A549 (cell line): Measurements from ENCODE around the gene FZD10. TPM values are rescaled to one million over a fixed set of nuclear protein-coding genes. Genes with fewer than 3 reads are reported as not detected.

Experiments
- ATAC-seq, 2 experiments: fragments of 200-7000 bp in 1 of 2; fragments of >200 bp in 1 of 2; cut with Nextera tagmentation in 1 of 2; cut with Tn5 transposase in 1 of 2; 3 replicates each; pipeline versions ENCODE4 v1.8.0 to v1.9.1; 2018 to 2020; ENCODE audit warnings: mild to moderate bottlenecking in 1 of 2, moderate library complexity in 1 of 2
- CTCF ChIA-PET: fragments of 300-600 bp; sonication (Branson Sonifier 250); formaldehyde crosslinking; extraction: SDS; loops from one replicate; lab custom pipeline; 2021; ENCODE audit warnings: antibody characterized with exemption, inconsistent platforms; lab: Yijun Ruan, JAX
- POLR2A ChIA-PET: fragments of 350-600 bp; formaldehyde crosslinking; extraction: SDS; loops from one replicate; lab custom pipeline; 2021; ENCODE audit warnings: antibody characterized with exemption, inconsistent platforms; lab: Yijun Ruan, JAX
- DNase-seq, 2 experiments: peaks; one replicate each; pipeline versions ENCODE4 v3.0.0 to v3.0.0-alpha.2; 2011 to 2016; ENCODE audit warnings: low read depth in 1 of 2, low spot score in 1 of 2
- FAIRE-seq: peaks from 2 replicates; lab custom pipeline; 2011; peaks lifted over from hg19 to GRCh38; lab: Jason Lieb, UNC
- H3K27ac ChIP-seq, 2 experiments: fragments of >200 bp; sonication (Bioruptor Twin); formaldehyde crosslinking; 3 replicates each; pipeline ENCODE4 v1.5.1; 2016 to 2017
- H3K4me1 ChIP-seq: fragments of >200 bp; sonication (Bioruptor Twin); formaldehyde crosslinking; 3 replicates; pipeline ENCODE4 v1.6.1; 2016
- H3K4me2 ChIP-seq: fragments of >200 bp; sonication (Bioruptor Twin); formaldehyde crosslinking; 3 replicates; pipeline ENCODE4 v1.6.1; 2016
- H3K4me3 ChIP-seq: fragments of >200 bp; sonication (Bioruptor Twin); formaldehyde crosslinking; 3 replicates; pipeline ENCODE4 v1.5.1; 2016
- H3K9me3 ChIP-seq: fragments of >200 bp; sonication (Bioruptor Twin); formaldehyde crosslinking; 3 replicates; pipeline ENCODE4 v1.6.1; 2016
- CBX8 ChIP-seq: fragments of 200-600 bp; sonication (generic); IDR thresholded peaks from 2 replicates; pipeline ENCODE4 v1.6.1; 2016
- CEBPB ChIP-seq, 2 experiments: fragments of >200 bp in 1 of 2; sonication (Bioruptor Twin) in 1 of 2; formaldehyde crosslinking in 1 of 2; IDR thresholded peaks; 2 replicates each; pipeline ENCODE4 v1.6.1; 2012 to 2016
- CHD2 ChIP-seq: fragments of 150-350 bp; IDR thresholded peaks from 2 replicates; pipeline ENCODE4 v1.6.1; 2014; ENCODE audit warnings: low read length; ENCODE audit not compliant: partially characterized antibody
- CHD4 ChIP-seq: fragments of 200-600 bp; sonication (generic); IDR thresholded peaks from 2 replicates; pipeline ENCODE4 v1.6.1; 2016; ENCODE audit warnings: antibody characterized with exemption, mild to moderate bottlenecking, borderline replicate concordance
- EHF ChIP-seq: fragments of 250-450 bp; sonication (Bioruptor Pico); IDR thresholded peaks from 2 replicates; pipeline ENCODE4 v1.5.0; 2020; ENCODE audit warnings: mild to moderate bottlenecking
- ESRRA ChIP-seq: fragments of 150-350 bp; IDR thresholded peaks from 2 replicates; pipeline ENCODE4 v1.6.1; 2014; ENCODE audit warnings: mild to moderate bottlenecking, low read length, borderline replicate concordance
- FOSL2 ChIP-seq, 2 experiments: fragments of 450-650 bp in 1 of 2; fragments of >200 bp in 1 of 2; sonication (Bioruptor Twin) in 1 of 2; formaldehyde crosslinking; IDR thresholded peaks; 2 replicates each; pipeline versions ENCODE4 v1.5.0 to v1.6.1; 2016 to 2020; ENCODE audit warnings: mild to moderate bottlenecking in 1 of 2, moderate library complexity in 1 of 2
- FOXS1 ChIP-seq: fragments of 250-450 bp; sonication (Bioruptor Pico); IDR thresholded peaks from 2 replicates; pipeline ENCODE4 v1.5.0; 2020; ENCODE audit warnings: mild to moderate bottlenecking, moderate library complexity
- HDAC2 ChIP-seq: fragments of 200-600 bp; sonication (generic); IDR thresholded peaks from 2 replicates; pipeline ENCODE4 v1.6.1; 2016
- HEYL ChIP-seq: fragments of 250-450 bp; sonication (Bioruptor Pico); IDR thresholded peaks from 2 replicates; pipeline ENCODE4 v1.8.0; 2021; ENCODE audit warnings: mild to moderate bottlenecking, moderate library complexity
- HOXB13 ChIP-seq: fragments of 250-450 bp; sonication (Bioruptor Pico); IDR thresholded peaks from 2 replicates; pipeline ENCODE4 v1.5.0; 2020; ENCODE audit warnings: low read depth, mild to moderate bottlenecking, moderate library complexity
- HOXB5 ChIP-seq: fragments of 250-450 bp; sonication (Bioruptor Pico); IDR thresholded peaks from 2 replicates; pipeline ENCODE4 v1.5.0; 2020; ENCODE audit warnings: mild to moderate bottlenecking, moderate library complexity
- KDM1A ChIP-seq: fragments of 200-600 bp; sonication (generic); IDR thresholded peaks from 2 replicates; pipeline ENCODE4 v1.6.1; 2016; ENCODE audit warnings: low read depth, mild to moderate bottlenecking
- KDM5A ChIP-seq: fragments of 200-600 bp; sonication (generic); IDR thresholded peaks from 2 replicates; pipeline ENCODE4 v1.6.1; 2016; ENCODE audit warnings: antibody characterized with exemption, mild to moderate bottlenecking
- MAFK ChIP-seq: fragments of 450-650 bp; IDR thresholded peaks from 2 replicates; pipeline ENCODE4 v1.6.1; 2014; ENCODE audit not compliant: partially characterized antibody
- MAZ ChIP-seq: fragments of 150-350 bp; IDR thresholded peaks from 2 replicates; pipeline ENCODE4 v1.6.1; 2014; ENCODE audit warnings: antibody characterized with exemption, low read depth, low read length, borderline replicate concordance
- NR3C1 ChIP-seq: fragments of >200 bp; sonication (Bioruptor Twin); formaldehyde crosslinking; IDR thresholded peaks from 3 replicates; pipeline ENCODE4 v1.6.1; 2017
- POLR2AphosphoS2 ChIP-seq: conservative IDR thresholded peaks from 2 replicates; pipeline ENCODE4 v1.6.1; 2012; ENCODE audit warnings: low read length, improper control_type of control experiment, inconsistent platforms
- SMC3 ChIP-seq: fragments of >200 bp; sonication (Bioruptor Twin); formaldehyde crosslinking; IDR thresholded peaks from 3 replicates; pipeline ENCODE4 v1.6.1; 2018; ENCODE audit warnings: inconsistent platforms
- SREBF2 ChIP-seq: fragments of 450-650 bp; IDR thresholded peaks from 2 replicates; pipeline ENCODE4 v1.6.1; 2014; ENCODE audit warnings: mild to moderate bottlenecking, moderate library complexity
- TFCP2L1 ChIP-seq: fragments of 250-450 bp; sonication (Bioruptor Pico); IDR thresholded peaks from 2 replicates; pipeline ENCODE4 v1.5.0; 2021; ENCODE audit warnings: mild to moderate bottlenecking
- ZC3H11A ChIP-seq: fragments of 450-650 bp; IDR thresholded peaks from 2 replicates; pipeline ENCODE4 v1.6.1; 2014; ENCODE audit warnings: antibody characterized with exemption, mild to moderate bottlenecking
- ZFP36 ChIP-seq: fragments of 450-650 bp; IDR thresholded peaks from 2 replicates; pipeline ENCODE4 v1.6.1; 2014; ENCODE audit warnings: borderline replicate concordance; ENCODE audit not compliant: partially characterized antibody
- WGBS: methylation state at CpG from one replicate; pipeline ENCODE4 v1.1.6; 2017; ENCODE audit errors: missing lambda C conversion rate; 5-methylcytosine and 5-hydroxymethylcytosine counted together
- polyA plus RNA-seq, 4 experiments: library from polyadenylated mRNA; depleted of rRNA in 3 of 4; stranded (reverse); fragments of >200 nt; fragmentation: RNase III in 1 of 4; extraction: RNeasy Plus Mini Kit Qiagen cat#74134 plus additional on column Dnase treatment in 1 of 4; gene quantifications; 2 replicates in 3 of 4; 3 replicates in 1 of 4; pipeline ENCODE4 v1.2.3, GENCODE V29; 2011 to 2017
- TF ChIP-seq, protein P1 (sequence below): fragments of 250-450 bp; sonication (Bioruptor Pico); IDR thresholded peaks from 2 replicates; pipeline ENCODE4 v1.5.0; 2020; ENCODE audit warnings: low read depth, mild to moderate bottlenecking, moderate library complexity
- TF ChIP-seq, protein P2 (sequence below): IDR thresholded peaks from 2 replicates; pipeline ENCODE4 v1.6.1; 2012

FZD10 gene
- polyA plus RNA-seq, 2 of the 4 experiments (the other 2 are of a cell fraction) = not detected

DNA sequence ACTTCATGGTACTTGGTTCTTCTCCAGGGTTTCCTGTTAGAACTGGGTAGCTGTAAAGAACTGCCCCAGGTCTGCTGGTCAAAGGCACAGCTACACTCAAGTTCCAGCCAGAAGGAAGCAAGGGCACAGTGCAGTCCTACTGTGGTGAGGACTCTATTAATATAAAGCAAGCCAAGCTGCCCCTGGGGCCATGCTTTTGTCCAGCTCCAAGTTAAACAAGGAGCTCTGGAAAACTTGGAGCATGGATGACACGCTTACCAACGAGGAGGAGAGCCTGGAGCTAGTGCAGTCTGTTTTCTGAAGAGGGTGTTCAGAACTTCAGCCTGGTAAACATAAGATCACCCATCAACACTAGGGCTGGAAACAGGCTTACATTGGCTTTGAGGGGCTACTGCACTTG lies 4.0 kb downstream of the FZD10 start:
- no peak for FAIRE-seq

DNA sequence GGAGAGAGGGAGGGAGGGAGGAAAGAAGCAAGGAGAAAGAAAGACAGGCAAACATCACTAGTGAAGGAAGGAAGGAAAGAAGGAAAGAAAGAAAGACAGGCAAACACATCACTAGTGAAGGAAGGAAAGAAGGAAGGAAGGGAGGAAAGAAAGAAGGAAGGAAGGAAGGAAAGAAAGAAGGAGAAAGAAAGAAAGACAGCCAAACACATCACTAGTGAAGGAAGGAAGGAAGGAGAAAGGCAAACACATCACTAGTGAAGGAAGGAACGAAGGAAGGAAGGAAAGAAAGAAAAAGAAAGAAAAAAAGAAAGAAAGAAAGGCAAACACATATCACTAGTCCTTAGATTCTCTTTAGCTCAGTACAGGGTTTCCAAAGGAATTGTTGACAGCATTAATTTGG lies 5.3 kb downstream of the FZD10 start:
- no peaks in the 10 kb centered on the region for H3K9me3 ChIP-seq
- ATAC-seq (no peak), DNase-seq (no peak), FAIRE-seq (no peak)
- no peak overlapping the region for H3K4me2 ChIP-seq
- no peak overlapping the region for H3K27ac ChIP-seq
- WGBS = 0% methylated on average over 1 of the region's 1 CpG
- POLR2A ChIA-PET = no interaction called here
- H3K4me1 ChIP-seq = no peaks in the 10 kb centered on the region
- H3K4me3 ChIP-seq = no peak overlapping the region
- CTCF ChIA-PET = no interaction called here
- no peak for TF ChIP-seq EHF
- TF ChIP-seq CEBPB (IDR thresholded peaks at IDR 0.05) = no peak
- no peak for TF ChIP-seq MAFK
- no peak for TF ChIP-seq TFCP2L1 (CRISPR knock-in tag)
- no peak for TF ChIP-seq FOXS1 (CRISPR knock-in tag)
- no peak for TF ChIP-seq HEYL (CRISPR knock-in tag)
- TF ChIP-seq MAZ = no peak
- TF ChIP-seq CHD4 = no peak
- TF ChIP-seq HDAC2 = no peak
- TF ChIP-seq SMC3 = no peak
- no peak for TF ChIP-seq CBX8
- TF ChIP-seq KDM1A = no peak
- TF ChIP-seq ESRRA = no peak
- TF ChIP-seq, protein P1, sequence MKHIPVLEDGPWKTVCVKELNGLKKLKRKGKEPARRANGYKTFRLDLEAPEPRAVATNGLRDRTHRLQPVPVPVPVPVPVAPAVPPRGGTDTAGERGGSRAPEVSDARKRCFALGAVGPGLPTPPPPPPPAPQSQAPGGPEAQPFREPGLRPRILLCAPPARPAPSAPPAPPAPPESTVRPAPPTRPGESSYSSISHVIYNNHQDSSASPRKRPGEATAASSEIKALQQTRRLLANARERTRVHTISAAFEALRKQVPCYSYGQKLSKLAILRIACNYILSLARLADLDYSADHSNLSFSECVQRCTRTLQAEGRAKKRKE (CRISPR knock-in tag) = no peak
- TF ChIP-seq SREBF2 = no peak

More for the DNA sequence above, 4.0 kb downstream of the FZD10 start:
- ChIA-PET CTCF (interaction anchor here (0.6 kb wide), 1 partner anchor 12 kb away, joined by 3 read pairs; no protein-coding TSS in a partner anchor), POLR2A (no interaction called here)
- no peak for TF ChIP-seq NR3C1
- TF ChIP-seq ZFP36 = no peak
- TF ChIP-seq POLR2AphosphoS2 = no peak
- no peak for TF ChIP-seq MAFK
- TF ChIP-seq SMC3 = no peak
- no peak for TF ChIP-seq HDAC2
- TF ChIP-seq ZC3H11A = no peak
- TF ChIP-seq KDM5A = no peak
- no peak for TF ChIP-seq HOXB13 (CRISPR knock-in tag)
- H3K4me1 ChIP-seq = no peaks in the 10 kb centered on the region
- H3K9me3 ChIP-seq = no peaks in the 10 kb centered on the region
- no peak overlapping the region for H3K27ac ChIP-seq
- DNase-seq (no peak), ATAC-seq (no peak)
- 15% methylated on average over 2 of the region's 2 CpGs for WGBS
- no peak overlapping the region for H3K4me2 ChIP-seq
- H3K4me3 ChIP-seq = no peak overlapping the region

DNA sequence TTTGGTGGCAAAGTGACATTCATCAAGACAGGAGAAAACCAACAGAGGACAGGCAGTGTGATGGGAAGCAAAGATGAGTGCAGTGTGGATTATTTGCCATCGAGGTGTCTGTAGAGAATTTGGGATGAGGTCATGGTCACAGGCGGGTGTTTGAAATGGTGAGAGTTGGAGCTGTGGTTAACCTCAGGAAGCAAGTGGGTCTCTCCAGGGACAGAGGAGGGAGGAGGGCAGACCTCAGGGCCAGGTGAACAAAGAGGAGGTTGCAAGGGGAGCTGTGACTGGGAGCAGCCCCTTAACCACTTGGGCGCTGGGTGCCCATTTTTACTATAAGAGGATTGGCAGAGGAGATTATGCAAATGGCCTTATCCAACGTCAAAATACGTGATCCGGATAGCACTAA lies 7.0 kb downstream of the FZD10 start:
- CTCF ChIA-PET = no interaction called here
- H3K4me1 ChIP-seq = no peaks in the 10 kb centered on the region
- no peak overlapping the region for H3K27ac ChIP-seq
- TF ChIP-seq CEBPB (IDR thresholded peaks at IDR 0.05) = no peak
- TF ChIP-seq HOXB13 (CRISPR knock-in tag) = no peak
- TF ChIP-seq, protein P2, sequence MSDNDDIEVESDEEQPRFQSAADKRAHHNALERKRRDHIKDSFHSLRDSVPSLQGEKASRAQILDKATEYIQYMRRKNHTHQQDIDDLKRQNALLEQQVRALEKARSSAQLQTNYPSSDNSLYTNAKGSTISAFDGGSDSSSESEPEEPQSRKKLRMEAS = no peak
- TF ChIP-seq, all 56 proteins: peak for 0
- FAIRE-seq = no peak
- no peak for DNase-seq
- WGBS = 38% methylated on average over 6 of the region's 6 CpGs
- POLR2A ChIA-PET = no interaction called here
- ATAC-seq = no peak
- no peaks in the 10 kb centered on the region for H3K9me3 ChIP-seq
- no peak overlapping the region for H3K4me2 ChIP-seq
- no peak overlapping the region for H3K4me3 ChIP-seq

DNA sequence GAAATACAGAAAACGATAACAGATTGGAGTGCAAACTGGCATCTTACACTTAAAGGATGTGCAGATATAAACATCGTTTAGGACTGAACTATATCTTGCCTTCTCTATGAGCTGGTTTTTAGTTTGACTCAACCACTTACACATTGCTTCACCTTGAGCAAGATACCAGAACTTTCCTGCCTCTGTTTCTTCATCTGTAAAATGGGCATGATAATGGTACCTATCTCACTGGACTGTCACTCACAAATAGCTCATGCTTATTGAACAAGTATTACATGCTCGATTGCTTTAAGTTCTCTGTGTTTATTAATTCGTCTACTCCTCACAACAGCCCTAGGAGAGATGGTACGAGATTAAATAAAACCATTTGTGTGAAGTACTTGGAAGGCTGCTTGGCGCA lies 7.7 kb downstream of the FZD10 start:
- ATAC-seq = no peak
- no peak for TF ChIP-seq CHD2
- TF ChIP-seq HOXB5 (CRISPR knock-in tag) = no peak
- no peak for TF ChIP-seq FOSL2 (IDR thresholded peaks at IDR 0.05)
- TF ChIP-seq FOSL2 (CRISPR knock-in tag; IDR thresholded peaks at IDR 0.05) = no peak
- TF ChIP-seq, all 56 proteins: peak for 0
- POLR2A ChIA-PET = no interaction called here
- FAIRE-seq = no peak
- CTCF ChIA-PET = no interaction called here
- H3K4me2 ChIP-seq = no peak overlapping the region
- no peak overlapping the region for H3K4me3 ChIP-seq
- DNase-seq = no peak
- H3K4me1 ChIP-seq = no peaks in the 10 kb centered on the region
- no peak overlapping the region for H3K27ac ChIP-seq
- no peaks in the 10 kb centered on the region for H3K9me3 ChIP-seq
- 17% methylated on average over 6 of the region's 6 CpGs for WGBS
